Osteocyte (in vitro differentiated cells): Measurements from ENCODE around the gene HOXA3. TPM values are rescaled to one million over a fixed set of nuclear protein-coding genes. Genes with fewer than 3 reads are reported as not detected.

Experiments used
- DNase-seq: peaks from one replicate; pipeline ENCODE4 v3.0.0; 2021; ENCODE audit warnings: mixed read lengths; ENCODE audit not compliant: unreplicated experiment; ENCODE audit errors: extremely low spot score
- H3K27ac Mint-ChIP-seq: one replicate; pipeline ENCODE4 v1.8.0; 2021; ENCODE audit warnings: mild to moderate bottlenecking, mixed read lengths; ENCODE audit not compliant: unreplicated experiment
- H3K27me3 Mint-ChIP-seq: one replicate; pipeline ENCODE4 v1.8.0; 2021; ENCODE audit warnings: mixed read lengths; ENCODE audit not compliant: unreplicated experiment
- H3K36me3 Mint-ChIP-seq: one replicate; pipeline ENCODE4 v1.8.0; 2021; ENCODE audit warnings: mixed read lengths; ENCODE audit not compliant: unreplicated experiment
- H3K4me1 Mint-ChIP-seq: one replicate; pipeline ENCODE4 v1.8.0; 2021; ENCODE audit warnings: mixed read lengths; ENCODE audit not compliant: unreplicated experiment
- H3K4me3 Mint-ChIP-seq: one replicate; pipeline ENCODE4 v1.8.0; 2021; ENCODE audit warnings: mild to moderate bottlenecking, moderate library complexity, mixed read lengths; ENCODE audit not compliant: unreplicated experiment
- H3K9me3 Mint-ChIP-seq: one replicate; pipeline ENCODE4 v1.8.0; 2021; ENCODE audit warnings: mixed read lengths; ENCODE audit not compliant: unreplicated experiment
- total RNA-seq: library from RNA; stranded (reverse); gene quantifications from 2 replicates; pipeline ENCODE4 v1.2.1, GENCODE V29; 2021
- TF ChIP-seq, protein P1 (sequence below): fragments of 200-600 bp; sonication (generic); IDR thresholded peaks from 2 replicates; pipeline ENCODE4 v1.5.0; 2021; ENCODE audit warnings: antibody characterized with exemption, mild to moderate bottlenecking, moderate library complexity

HOXA3 gene
- total RNA-seq, 1 donor from 2014 or later = not detected

DNA sequence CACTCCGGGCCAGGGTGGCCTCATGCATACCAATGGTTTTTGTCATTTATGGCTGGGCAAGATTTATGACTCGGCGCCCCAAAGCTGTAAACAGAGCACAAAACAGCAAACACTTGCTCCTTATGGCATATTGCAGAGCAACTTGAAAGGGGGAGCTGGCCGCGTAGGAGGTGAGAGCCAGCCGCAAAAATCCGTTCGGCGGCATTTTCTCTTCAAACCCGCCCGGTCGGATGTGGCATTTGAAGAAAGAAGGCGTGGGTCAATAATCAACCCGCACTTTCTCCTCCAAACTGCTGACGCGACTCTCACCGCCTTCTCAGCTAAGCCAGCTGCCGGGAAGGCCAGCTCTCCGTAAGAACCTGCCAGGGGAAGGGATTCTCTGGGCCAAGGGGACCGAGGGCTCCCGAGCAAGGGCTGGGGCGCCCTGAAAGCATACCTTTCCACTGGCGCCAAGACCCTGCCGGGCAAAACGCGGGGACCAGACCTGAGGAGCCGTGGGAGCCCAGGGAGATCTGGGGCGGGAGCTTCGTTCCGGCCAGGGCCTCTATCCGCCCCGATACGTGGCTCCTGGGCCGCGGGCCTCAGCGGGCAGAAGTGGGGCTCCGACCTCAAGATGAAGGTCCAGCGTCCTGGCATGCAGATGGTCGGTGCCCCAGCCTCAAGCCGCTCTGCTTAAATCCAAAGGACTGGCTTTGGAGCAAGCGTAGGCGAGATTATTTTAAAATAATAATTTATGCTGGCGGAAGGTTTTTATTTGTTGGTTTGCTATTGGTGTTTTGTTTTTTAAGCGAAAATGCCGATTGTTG, 37.0 kb downstream of the HOXA3 start:
- Mint-ChIP-seq H3K27ac (no peak overlapping the region), H3K9me3 (no peaks in the 10 kb centered on the region), H3K27me3 (peaks cover 87% of the 10 kb centered on the region), H3K4me3 (no peak overlapping the region), H3K4me1 (peaks cover 6% of the 10 kb centered on the region), H3K36me3 (no peaks in the 10 kb centered on the region)
- TF ChIP-seq, protein P1, sequence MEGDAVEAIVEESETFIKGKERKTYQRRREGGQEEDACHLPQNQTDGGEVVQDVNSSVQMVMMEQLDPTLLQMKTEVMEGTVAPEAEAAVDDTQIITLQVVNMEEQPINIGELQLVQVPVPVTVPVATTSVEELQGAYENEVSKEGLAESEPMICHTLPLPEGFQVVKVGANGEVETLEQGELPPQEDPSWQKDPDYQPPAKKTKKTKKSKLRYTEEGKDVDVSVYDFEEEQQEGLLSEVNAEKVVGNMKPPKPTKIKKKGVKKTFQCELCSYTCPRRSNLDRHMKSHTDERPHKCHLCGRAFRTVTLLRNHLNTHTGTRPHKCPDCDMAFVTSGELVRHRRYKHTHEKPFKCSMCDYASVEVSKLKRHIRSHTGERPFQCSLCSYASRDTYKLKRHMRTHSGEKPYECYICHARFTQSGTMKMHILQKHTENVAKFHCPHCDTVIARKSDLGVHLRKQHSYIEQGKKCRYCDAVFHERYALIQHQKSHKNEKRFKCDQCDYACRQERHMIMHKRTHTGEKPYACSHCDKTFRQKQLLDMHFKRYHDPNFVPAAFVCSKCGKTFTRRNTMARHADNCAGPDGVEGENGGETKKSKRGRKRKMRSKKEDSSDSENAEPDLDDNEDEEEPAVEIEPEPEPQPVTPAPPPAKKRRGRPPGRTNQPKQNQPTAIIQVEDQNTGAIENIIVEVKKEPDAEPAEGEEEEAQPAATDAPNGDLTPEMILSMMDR = no peak
- DNase-seq = no peak

DNA sequence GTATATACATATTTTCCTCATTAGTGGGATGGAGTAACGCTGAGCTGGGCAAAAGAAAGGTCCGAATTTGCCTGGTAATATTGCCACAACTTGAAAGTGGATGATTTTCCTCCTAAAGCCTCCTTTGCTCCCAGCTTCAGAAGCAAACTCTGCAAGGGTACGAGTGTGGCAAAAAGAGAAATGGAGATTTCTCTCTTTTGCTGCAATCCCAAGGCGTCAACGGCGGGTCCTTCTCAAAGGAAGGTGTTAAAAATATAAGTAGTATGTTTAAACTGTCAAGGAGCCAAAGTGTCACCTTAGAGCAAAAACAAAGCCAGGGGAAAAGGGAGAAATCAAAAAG, 37.5 kb downstream of the HOXA3 start:
- no peaks in the 10 kb centered on the region for H3K9me3 Mint-ChIP-seq
- TF ChIP-seq, protein P1 = no peak
- no peak overlapping the region for H3K4me3 Mint-ChIP-seq
- no peaks in the 10 kb centered on the region for H3K36me3 Mint-ChIP-seq
- DNase-seq = no peak
- H3K27ac Mint-ChIP-seq = no peak overlapping the region
- H3K4me1 Mint-ChIP-seq = peaks cover 6% of the 10 kb centered on the region
- H3K27me3 Mint-ChIP-seq = peaks cover 88% of the 10 kb centered on the region

DNA sequence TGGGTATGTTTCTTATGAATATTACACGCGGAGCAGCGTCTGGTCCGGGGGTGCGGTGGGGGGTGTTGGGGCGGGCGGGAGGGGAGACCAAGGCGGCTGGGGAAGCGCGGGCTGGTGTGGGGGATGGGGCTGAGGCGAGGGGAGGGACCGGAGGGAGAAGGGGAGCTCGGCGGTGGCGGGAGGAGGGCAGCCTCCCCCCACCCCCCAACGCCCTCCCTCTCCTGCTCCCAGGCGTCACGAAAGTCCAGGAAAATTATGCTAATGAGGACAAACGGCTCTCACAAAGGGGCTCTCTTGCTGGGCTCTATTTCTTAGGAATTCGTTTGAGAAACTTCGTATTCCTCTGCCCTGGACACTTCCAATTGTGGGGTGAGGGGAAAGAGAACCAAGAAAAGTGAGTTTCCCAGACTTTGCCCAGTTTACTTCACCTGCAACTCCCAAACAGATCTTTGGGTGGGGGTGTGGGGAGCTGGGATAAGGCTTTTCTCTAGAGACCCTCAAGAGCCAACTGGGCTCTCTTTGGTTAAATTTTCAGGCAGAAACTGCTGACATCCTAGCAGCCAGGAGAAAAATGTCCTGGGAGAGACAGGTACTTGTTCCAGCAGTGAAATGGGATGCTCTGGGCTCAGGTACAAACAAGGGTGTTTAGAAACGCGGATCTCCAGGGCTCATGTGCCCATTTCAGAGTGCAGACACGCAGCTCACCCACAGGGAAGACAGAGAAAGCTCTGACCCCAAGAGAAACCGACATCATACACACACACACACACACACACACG, 38.2 kb downstream of the HOXA3 start:
- Mint-ChIP-seq H3K36me3 (no peaks in the 10 kb centered on the region), H3K4me1 (peaks cover 6% of the 10 kb centered on the region), H3K27me3 (peaks cover 88% of the 10 kb centered on the region), H3K27ac (no peak overlapping the region), H3K4me3 (no peak overlapping the region), H3K9me3 (no peaks in the 10 kb centered on the region)
- TF ChIP-seq, protein P1 = no peak
- no peak for DNase-seq

DNA sequence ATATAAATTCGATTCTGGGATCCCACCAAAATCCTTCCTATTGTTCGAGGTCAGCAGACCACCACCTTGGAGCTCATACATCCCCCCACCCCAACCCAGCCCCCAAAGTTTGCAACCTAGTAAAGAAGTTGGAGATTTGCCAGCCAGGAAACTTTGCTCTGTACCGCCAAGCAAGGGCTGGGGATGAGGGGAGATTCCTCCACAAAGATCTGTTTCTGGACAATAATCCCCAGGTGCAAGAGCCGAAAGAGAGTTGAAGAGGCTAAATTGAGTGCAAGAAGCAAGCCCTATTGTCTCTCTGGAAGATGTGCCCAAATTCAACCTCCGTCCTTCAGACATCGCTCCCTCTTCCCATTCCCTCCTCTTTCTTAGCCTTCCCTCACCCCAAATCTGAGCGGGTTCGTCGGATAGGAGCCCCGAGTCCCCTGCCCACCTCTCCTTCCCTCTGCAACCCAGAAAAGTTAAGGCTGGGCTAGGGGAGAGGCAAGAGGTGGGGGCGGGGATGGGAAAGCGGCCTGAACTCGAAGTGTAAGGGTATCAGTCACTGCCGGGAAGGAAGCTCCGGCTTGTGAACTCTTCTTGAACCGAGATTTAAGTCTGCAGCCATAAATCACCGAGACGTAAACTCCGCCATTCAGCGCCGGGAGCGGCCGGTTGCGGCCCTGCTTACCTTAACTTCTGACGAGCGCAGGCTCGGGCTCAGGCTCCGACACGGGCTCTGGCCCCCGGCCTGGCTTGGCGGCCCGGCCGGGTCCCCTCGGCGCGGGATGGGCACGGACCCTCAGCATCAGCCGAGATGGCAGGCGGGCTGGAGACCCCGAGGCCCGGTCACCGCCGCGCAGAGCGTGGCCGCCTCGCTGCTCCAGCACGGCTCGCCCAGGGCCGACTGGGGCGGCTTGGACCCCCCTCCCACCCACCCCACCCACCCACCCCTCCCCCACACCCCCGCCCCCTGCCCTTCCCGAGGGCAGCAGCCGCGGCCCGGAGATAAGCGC, 39.1 kb downstream of the HOXA3 start:
- no peaks in the 10 kb centered on the region for H3K9me3 Mint-ChIP-seq
- no peak overlapping the region for H3K4me3 Mint-ChIP-seq
- peaks cover 6% of the 10 kb centered on the region for H3K4me1 Mint-ChIP-seq
- H3K27me3 Mint-ChIP-seq = peaks cover 87% of the 10 kb centered on the region
- no peaks in the 10 kb centered on the region for H3K36me3 Mint-ChIP-seq
- TF ChIP-seq, protein P1 = no peak
- no peak overlapping the region for H3K27ac Mint-ChIP-seq
- no peak for DNase-seq
